ENCODE results near the gene CUEDC1.
A peak's percentile ranks its signal among the peaks of the same experiment; 100 is the strongest.
"Not testable (repeated sequence)": the region's sequence is repeated elsewhere in the genome, so short reads cannot be mapped to it uniquely, and the experiment has no call there.

CUEDC1 gene

DNA sequence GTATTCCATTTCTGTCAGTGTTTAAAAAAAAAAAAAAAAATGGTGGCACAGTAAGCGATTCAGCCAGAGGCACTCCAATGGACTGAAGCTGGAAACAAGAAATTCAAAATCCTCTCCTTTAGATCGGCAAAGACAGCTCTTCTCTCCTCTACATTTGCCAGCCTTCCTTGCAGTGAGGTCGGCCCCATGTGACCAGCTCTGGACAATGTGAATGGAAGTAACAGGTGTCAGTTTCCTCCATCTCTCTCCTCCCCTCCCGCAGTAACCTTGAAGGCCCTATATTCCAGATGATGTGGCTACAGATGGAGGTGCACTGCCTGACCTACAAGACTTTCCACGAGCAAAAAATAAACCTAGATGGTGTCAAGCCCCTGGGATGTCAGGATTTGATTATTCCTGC, 15.0 kb downstream of the CUEDC1 start:
- peak in 9 of 58 donors; percentile 24 to 55 (median 36) for DNase-seq

DNA sequence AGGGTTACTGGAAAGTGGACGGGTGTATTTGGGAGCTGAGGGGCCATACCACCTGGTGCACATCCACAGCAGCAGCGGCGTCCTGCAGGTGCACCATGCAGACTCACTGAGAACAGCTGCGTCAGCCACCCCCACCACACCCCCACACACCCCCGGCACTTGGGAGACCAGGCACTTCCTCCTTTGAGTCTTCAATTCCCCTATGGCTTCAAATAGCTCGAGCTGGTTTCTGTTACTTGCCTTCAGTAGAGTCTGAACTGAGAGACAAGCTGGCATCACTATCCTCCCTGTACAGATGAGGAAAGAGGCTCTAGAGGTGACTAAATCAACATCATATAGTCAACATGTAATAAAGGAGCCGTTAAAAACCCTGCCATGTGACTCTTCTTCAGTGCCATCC, 15.4 kb downstream of the CUEDC1 start:
- peak in 7 of 58 donors; percentile 20 to 43 (median 32) for DNase-seq

DNA sequence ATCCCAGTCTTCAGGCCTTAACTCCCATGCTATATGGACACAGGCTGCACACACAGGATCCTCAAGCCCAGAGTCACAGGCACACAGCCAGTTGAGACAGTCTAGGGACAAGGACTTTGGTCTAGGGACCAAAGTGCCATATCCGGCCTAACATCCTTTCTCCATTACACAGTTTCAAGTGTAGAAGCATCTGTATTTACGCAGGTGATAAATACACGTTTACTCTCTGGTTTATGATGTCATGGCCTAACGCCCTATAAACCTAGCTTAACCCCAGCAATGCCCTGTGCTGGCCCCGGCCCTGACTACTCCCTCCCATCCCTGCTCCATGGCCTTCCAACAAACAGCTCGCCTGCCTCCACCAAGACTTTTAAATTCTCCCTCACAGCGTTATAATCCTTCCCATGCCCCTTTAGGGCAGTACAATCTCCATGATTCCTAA, 17.1 kb downstream of the CUEDC1 start:
- no peak for DNase-seq

DNA sequence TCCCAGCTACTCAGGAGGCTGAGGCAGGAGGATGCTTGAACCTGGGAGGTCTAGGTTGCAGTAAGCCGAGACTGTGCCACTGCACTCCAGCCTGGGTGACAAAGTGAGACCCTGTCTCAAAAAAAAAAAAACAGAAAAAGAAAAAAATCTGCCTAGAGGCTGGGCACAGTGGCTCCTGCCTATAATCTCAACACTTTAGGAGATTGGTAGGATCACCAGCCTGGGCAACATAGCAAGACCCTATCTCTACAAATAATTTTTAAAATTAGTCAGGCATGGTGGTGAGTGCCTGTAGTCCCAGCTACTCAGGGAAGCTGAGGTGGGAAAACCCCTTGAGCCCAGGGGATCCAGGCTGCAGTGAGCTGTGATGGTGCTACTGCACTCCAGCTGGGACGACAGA, 17.7 kb downstream of the CUEDC1 start:
- DNase-seq: no peak

DNA sequence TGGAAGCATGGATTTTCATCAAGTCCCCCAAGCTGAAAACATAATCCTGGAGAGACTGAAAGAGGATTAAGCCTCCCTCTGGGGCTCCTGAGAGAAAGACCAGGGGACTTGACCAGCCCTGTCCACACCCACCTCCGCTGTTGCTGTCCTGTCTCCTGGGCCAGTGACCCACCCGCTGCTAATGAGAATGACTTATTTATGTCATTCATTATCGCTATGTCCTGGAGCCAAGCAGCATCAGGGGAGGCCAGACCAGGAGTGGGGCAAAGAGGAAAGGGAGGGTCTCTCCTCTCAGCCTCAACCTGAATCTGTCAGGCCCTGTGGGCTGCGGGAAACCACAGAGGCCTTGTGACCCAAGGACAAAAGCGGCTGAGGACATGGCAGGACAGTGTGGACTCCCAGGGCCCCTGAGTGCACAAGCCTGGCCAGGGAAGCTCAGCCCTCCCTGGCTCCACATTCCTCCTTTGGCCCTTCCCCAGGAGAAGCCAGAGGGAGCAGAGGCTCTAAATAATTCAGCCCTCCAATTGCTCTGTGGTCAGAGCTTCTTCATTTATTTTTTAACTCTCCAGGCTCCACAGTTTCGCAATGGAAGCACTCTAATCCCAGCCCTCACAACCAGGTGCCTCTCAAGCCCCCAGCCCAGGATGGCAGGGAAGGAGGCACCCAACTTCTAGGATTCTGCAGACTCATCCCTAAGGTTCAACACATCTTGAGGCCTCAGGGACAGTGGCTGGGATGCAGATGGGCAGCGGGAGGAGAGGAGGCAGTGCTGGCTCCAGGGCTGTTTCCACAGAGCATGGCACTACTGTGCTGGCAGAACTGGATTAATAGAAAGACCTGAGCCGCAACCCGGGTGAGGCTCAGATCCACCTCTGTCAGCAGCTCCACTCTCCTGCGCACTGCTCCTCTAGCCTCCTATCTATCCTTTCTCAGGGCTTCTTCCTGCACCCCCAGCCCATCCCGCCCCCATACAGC, 19.1 kb downstream of the CUEDC1 start:
- peak in 49 of 58 donors; percentile 34 to 89 (median 65) for DNase-seq

DNA sequence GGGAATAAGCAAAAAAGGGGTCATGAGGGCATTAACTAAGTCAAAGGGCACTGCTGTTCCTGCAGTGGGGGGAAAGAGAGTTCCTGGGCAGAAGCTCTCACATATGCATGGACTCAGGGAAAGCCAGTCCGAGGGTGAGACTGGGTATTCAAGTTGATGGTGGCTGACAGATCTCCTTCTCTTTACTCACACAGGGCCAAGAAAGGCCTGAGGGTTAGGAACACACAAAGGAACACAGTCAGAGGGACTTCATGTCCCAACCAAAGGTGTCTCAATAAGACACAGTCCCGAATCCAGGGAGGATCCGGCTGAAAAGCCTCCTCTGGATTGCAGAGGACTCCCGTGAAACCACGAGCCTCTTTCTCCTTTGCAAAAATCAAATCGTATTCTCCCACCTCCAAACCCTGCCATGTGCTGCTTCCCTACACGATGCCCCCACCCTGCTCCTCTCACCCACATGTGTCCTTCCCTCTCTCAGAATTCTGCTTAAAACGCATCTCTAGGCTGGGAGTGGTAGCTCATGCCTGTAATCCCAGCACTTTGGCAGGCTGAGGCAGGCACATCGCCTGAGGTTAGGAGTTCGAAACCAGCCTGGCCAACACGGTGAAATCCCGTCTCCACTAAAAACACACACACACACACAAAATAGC, 23.6 kb downstream of the CUEDC1 start:
- no peak for DNase-seq

DNA sequence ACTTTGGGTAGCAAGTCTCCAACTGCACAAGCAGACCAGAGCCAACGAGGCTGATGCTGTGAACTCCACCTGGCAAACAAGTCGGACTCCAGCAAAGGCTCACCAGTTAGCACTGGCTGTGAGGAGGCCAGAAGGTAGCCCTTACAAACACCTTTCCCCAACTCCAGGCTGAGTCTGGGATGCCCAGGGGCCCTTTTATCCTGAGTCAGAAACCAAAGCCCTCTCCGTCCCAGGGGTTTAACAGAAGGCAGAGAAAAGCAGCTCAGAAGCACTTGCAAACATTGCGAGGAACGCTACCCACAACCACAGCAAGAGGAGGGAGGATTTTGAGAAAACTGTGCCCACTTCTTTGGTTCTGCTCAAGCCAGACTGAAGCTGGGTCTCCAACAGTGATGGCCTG, 25.0 kb downstream of the CUEDC1 start:
- DNase-seq: no peak

DNA sequence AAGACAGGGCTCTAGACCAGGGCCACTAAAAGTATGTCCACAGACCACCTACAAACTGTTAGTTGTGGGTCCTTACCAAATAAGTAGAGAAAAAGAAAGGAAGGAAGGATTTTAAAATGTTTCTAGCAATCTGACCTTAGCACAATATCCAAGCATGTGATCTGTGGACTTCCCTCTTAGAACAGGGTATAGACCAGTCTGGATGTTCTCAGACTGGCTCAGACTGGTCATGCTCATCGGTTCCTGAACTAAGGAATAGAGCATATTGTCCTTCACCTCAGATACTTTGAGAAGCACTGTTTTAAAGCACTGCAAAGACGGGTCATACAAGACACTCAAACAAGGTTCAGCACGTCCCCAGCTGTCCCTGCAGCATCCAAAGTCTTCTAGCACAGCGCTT, 25.8 kb downstream of the CUEDC1 start:
- peak in 1 of 58 donors; percentile 54 for DNase-seq

DNA sequence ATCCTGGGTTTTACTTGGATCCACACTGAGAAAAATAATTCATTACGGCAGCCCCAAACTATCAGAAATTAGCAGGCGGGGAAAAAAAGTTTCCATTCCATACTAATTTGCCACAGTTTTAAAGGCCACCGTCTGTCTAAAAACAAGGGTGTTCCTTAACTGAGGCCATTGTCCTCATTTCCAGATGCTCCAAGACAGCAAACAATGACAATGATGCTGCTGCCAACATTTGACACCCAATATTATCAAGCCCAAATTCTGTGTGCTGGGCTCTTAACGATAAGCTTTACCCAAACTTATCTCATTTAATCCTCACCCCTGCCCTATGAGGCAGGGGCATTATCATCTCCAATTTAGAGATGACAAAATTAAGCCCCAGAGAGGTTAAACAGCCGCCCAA, 26.3 kb downstream of the CUEDC1 start:
- no peak for DNase-seq

DNA sequence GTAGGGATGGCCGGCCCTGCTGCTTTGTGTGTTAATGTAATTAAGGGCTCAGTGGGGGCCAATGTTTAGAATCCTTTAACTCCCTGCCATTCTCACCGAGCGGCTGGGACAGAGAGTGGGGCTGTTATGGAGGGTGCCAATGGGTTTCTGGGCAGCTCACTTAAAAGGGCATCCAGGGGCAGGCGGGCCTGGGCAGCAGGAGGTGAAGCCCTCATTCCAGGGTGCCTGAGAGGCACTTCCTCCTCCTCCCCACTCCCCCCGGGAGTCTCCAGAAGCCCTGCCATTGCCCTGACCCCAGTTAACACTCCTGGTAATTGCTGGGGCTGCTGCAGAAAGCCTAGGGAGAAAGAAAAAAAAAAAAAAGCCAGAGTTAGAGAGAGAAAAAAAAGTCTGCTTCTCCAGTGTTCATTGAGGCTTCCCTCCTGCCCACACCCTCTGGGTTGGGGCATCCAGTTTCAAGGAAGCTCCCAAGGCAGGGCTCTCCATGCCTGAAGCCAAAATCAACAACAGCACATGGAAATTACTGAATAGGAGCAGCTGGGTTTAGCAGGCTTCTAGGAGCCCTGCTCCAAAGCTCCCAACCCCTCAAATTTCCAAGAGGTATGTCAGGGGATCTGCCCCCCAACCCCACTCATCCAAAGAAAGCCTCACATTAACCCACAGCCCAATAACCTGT, 28.0 kb downstream of the CUEDC1 start:
- peak in 32 of 58 donors; percentile 21 to 81 (median 56) for DNase-seq

DNA sequence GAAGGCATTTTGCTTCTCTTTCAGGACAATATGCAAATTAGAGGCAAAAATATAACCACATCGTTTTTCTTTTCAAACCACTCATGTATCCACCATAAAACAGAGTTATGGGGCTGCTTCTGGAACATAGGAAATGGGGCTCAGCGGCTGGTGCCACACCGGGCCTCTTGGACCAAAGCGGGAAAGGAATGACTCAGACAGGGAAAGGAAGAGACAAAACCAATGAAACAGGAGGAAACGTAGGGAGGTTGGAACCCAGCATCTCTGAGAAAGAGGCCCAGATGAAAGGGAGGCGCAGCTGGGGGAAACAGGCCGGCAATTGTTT, 28.5 kb downstream of the CUEDC1 start:
- DNase-seq: peak in 4 of 58 donors; percentile 31 to 80 (median 48)

DNA sequence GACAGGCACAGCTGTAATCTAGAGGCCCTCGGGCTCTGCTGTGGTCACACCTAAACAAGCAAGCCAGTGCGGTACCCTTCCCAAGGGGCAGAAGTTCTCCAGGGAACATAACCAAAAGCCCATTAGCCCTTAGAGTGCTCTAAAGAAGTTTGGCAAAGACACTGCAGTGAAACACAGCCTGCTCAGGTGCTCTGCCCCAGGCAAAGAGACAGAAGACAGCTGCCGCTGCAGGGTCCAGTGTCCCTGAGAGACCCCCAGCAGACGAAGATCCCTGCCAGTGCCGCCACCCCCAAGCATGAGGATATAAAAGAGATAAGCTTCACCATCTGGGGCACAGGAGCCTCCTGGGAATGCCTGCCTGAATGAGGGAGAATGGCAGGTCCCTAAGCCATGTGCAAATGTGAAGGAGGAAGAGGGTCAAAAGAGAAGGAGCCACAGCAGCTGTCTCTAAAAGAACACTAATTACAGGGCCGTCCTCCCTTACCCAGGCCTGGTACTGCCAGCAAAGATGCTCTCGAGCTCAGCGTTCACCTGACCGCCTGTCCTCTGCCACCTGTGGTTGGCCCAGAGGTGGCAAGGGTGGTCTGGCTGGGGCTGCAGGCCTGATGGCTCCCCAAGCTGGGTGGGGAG, 29.7 kb downstream of the CUEDC1 start:
- no peak for DNase-seq

DNA sequence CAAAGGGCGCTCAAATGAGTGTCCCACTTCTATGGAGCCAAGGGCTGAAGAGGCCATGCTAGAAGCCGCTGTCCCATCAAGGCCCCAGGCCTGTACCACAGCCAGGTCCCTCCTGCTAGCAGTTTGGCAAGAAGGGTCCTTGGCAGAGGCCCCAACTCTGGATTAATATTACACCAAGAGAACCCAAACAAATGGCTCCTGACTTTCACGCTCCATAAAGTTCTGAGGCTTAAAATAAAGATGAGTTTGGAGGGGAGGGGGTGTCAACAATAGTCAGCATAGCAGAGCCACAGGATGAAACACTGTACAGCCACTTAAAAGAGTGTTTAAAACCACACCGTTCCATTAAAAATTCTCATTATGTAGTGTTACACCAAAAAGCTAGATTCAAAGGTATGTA, 30.5 kb downstream of the CUEDC1 start:
- peak in 3 of 58 donors; percentile 17 to 36 (median 33) for DNase-seq

DNA sequence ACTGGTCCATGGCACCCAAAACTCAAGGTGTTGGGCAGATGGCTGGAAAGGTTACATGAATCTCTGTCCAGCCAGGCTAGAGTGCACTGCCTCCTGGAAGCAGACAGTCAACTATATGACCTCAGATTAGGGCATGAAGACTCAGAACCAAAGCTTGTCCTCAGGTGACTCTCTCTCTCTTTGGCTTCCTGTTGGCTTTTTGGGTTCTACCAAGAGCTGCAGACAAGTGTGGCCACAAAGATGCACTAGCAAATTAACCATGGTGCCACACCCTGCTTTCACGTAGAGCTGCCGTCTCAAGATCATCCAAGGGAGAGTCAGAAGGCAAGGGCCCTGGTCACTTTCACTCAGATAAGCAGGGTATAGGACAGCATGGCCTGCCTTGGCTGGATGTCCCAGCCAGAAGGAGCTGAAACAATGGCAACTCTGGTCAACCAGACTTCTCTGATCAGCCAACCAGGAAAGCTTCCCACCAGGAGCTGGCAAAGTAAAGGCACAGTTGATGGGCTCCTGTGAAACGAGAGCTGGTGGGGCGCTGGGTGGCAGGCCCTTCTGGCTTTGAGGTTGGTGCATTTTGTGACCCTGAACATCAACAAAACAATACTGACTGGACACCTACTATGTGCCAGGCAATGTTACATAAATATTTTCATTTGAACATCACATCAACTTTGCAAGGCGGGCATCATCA, 31.9 kb downstream of the CUEDC1 start:
- no peak for DNase-seq

DNA sequence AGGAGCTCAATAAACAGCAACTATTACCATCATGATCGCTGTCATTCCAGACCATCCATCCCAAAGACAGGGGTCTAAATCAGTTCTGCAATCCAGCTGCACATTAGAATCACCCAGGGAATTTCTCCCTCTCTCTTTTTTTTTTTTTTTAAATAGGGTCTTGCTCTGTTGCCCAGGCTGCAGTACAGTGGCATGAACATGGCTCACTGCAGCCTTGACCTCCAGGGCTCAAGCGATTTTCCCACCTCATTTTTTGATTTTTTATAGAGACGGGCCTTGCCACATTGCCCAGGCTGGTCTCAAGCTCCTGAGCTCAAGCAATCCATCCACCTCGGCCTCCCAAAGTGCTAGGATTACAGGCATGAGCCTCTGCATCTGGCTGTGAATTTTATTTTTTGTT, 32.5 kb downstream of the CUEDC1 start:
- DNase-seq: not testable (repeated sequence)

DNA sequence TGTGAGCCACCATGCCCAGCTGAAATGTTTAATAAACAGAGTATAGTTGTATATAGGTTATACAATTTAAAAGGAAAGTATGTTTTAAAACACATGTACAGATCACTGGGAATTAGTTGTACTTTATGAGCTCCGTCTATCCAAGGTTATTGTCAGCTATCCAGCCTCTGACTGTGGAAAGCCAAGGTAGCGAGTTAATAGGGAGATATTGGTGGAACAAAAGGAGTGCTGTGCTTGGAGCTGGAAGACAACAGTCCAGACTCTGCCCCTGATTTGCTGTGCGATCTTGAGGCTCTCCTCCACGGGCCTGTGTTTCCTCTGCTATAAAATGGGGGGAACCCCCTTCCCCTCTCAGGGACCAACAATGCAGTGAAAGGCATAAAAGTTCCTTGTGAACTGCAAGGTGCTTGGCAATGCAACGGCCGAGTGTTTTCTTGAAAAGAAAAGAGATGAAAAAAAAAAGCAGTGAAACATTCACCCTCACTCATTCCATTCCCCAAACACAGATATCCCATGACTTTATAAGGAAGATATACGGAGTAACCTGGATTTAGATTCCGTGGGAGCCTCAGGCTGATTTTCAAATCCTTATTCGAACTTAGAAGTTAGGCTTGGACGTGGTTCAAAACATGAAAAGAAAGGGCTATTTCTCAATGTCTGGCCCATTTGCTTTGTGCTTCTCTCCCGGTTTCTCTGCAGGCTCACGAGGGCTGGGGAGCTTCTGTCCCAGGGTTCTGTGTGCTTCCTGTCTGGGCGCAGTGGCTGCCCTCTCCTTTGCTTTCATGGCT, 34.1 kb downstream of the CUEDC1 start:
- DNase-seq: peak in 25 of 58 donors; percentile 12 to 64 (median 31)

DNA sequence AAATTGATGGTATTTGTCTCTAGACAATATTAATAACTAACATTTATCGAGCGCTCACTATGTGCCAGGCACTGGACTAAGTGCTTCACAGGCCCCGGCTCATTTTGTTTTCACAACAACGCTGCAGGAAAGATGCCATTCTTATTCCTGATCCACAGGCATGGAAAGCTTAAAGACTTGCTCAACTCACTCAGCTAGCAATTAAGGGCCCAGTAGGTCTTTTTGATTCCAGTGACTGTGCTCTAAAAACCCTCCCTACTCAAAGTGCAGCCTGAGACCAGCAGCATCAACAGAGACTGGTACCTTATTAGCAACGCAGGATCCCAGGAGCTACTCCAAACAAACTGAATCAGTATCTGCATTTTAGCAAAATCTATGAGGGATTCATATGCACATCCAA, 35.3 kb downstream of the CUEDC1 start:
- no peak for DNase-seq

DNA sequence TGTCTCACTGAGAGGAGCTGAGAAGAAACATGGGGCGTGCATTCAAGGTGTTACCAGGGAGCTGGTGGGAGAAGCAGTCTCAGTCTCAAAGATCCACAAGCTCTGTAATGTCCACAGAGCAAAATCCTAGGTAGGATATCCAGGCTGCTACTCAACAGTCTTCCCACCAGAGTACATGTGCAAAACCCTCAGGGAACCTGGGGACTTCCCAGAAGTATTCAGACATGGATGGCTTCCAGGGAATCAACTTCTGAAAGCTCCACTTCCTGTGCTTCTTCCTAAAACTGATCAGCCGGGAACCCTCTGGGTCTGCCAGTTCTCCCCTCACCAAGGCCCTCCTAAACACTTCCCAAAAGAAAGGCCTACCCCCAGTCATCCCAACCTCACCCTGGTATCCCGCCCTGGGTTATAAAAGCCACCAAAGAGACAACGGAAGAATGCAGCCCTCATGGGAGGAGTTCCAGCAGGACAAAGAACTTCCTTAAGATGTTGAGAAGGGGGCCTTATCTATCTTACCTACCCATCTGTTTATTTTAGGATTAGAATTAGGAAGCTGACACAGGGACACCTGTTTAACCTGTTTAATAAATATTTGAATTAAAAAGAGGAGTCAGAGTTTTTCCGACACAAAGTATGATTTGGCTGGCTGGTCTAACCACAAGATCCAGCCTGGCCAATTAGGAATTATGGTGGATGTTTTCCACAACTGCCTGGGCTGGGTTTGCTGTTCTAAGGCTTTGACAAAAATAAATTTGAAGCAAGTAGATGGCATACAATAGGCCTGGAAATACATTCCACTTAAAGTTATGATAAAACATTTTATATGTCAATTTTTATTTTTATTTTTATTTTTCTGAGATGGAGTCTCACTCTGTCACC, 37.0 kb downstream of the CUEDC1 start:
- DNase-seq: no peak

Measured in anterior cingulate cortex (tissue), 58 donors.